K562 (cell line): ENCODE measurements around the gene ARPC1A. TPM values are rescaled to one million over a fixed set of nuclear protein-coding genes. Genes with fewer than 3 reads are reported as not detected.

Experiments used
- ATAC-seq: fragments of 200-7000 bp; cut with Tn5 transposase; 3 replicates; pipeline ENCODE4 v1.9.1; 2020; ENCODE audit warnings: moderate library complexity
- BruUV-seq: library from RNA; stranded (reverse); fragments of 400-500 nt; replicated peaks from 2 replicates; lab custom pipeline; 2021; lab: Mats Ljungman, UMichigan
- CTCF ChIA-PET: fragments of 300-600 bp; formaldehyde crosslinking; extraction: SDS; loops from one replicate; lab custom pipeline; 2021; ENCODE audit warnings: low intra/inter-chr PET ratio; lab: Yijun Ruan, JAX
- POLR2A ChIA-PET: fragments of 300-600, 350-650 bp; sonication (Branson Sonifier 250); formaldehyde crosslinking; extraction: SDS; loops from one replicate; lab custom pipeline; 2021; ENCODE audit warnings: antibody characterized with exemption, inconsistent platforms; lab: Yijun Ruan, JAX
- DNase-seq, 4 experiments: peaks; one replicate each; pipeline versions ENCODE4 v3.0.0 to v3.0.0-alpha.2; 2011 to 2018; ENCODE audit warnings: low spot score in 3 of 4, mixed read lengths in 3 of 4; ENCODE audit errors: extremely low read depth in 1 of 4
- FAIRE-seq: peaks from 2 replicates; lab custom pipeline; 2011; peaks lifted over from hg19 to GRCh38; lab: Jason Lieb, UNC
- H2AFZ ChIP-seq: 2 replicates; pipeline ENCODE4 v1.6.0; 2011; ENCODE audit warnings: low read depth, low read length, control low read depth, inconsistent platforms
- H3K27ac ChIP-seq: fragments of 200-600 bp; 3 replicates; pipeline ENCODE4 v1.8.0; 2011; ENCODE audit warnings: low read depth, mild to moderate bottlenecking, control low read depth, inconsistent platforms, low read length, moderate library complexity, mixed read lengths; ENCODE audit errors: extremely low read depth
- H3K27me3 ChIP-seq, 2 experiments: fragments of 300-600 bp in 1 of 2; 2 replicates in 1 of 2; 3 replicates in 1 of 2; pipeline versions ENCODE4 v1.6.0 to v1.8.0; 2011; ENCODE audit warnings: inconsistent platforms in 2 of 2, low read length in 2 of 2, mild to moderate bottlenecking in 1 of 2, mixed read lengths in 1 of 2, moderate library complexity in 1 of 2; ENCODE audit not compliant: control insufficient read depth in 2 of 2, insufficient read depth in 2 of 2
- H3K36me3 ChIP-seq: fragments of 300-600 bp; 3 replicates; pipeline ENCODE4 v1.8.0; 2011; ENCODE audit warnings: mild to moderate bottlenecking, low read length, inconsistent platforms; ENCODE audit not compliant: control insufficient read depth, insufficient read depth
- H3K4me1 ChIP-seq, 2 experiments: fragments of 200-600 bp in 1 of 2; replicated peaks in 1 of 2; 2 replicates in 1 of 2; 3 replicates in 1 of 2; pipeline versions ENCODE4 v1.5.1 to v1.8.0; 2011; ENCODE audit warnings: inconsistent platforms in 2 of 2, low read length in 2 of 2, mild to moderate bottlenecking in 1 of 2, mixed read lengths in 1 of 2, moderate library complexity in 1 of 2; ENCODE audit not compliant: control insufficient read depth in 2 of 2, insufficient read depth in 2 of 2
- H3K4me2 ChIP-seq: 2 replicates; pipeline ENCODE4 v1.6.1; 2011; ENCODE audit warnings: low read length, control low read depth, inconsistent platforms, mixed read lengths; ENCODE audit not compliant: insufficient read depth
- H3K4me3 ChIP-seq: fragments of 200-600 bp; sonication (generic), shearing (Covaris generic); 2 replicates; pipeline ENCODE4 v1.5.1; 2016; ENCODE audit warnings: control low read depth, inconsistent platforms
- H3K79me2 ChIP-seq: fragments of 200-600 bp; 3 replicates; pipeline ENCODE4 v1.8.0; 2011; ENCODE audit warnings: low read length, inconsistent platforms; ENCODE audit not compliant: control insufficient read depth, insufficient read depth
- H3K9ac ChIP-seq, 2 experiments: 2 replicates each; pipeline versions ENCODE4 v1.6.0 to v1.6.1; 2011; ENCODE audit warnings: low read depth in 2 of 2, low read length in 2 of 2, control low read depth in 1 of 2, inconsistent platforms in 1 of 2, mild to moderate bottlenecking in 1 of 2, mixed read lengths in 1 of 2; ENCODE audit not compliant: insufficient read depth in 1 of 2
- H3K9me1 ChIP-seq: one replicate; pipeline ENCODE4 v1.6.0; 2011; ENCODE audit warnings: inconsistent platforms, mild to moderate bottlenecking, low read length, moderate library complexity; ENCODE audit not compliant: control insufficient read depth, insufficient read depth
- H3K9me3 ChIP-seq: replicated peaks from 2 replicates; pipeline ENCODE4 v1.5.1; 2011; ENCODE audit warnings: low read depth, low read length, inconsistent platforms; ENCODE audit not compliant: control insufficient read depth, insufficient read depth
- H4K20me1 ChIP-seq: replicated peaks from 2 replicates; pipeline ENCODE4 v1.6.1; 2011; ENCODE audit warnings: low read length, inconsistent platforms, mixed read lengths; ENCODE audit not compliant: control insufficient read depth, insufficient read depth
- CBFA2T2 ChIP-seq: fragments of 450-650 bp; conservative IDR thresholded peaks from 2 replicates; pipeline ENCODE4 v1.6.1; 2017; ENCODE audit warnings: mild to moderate bottlenecking
- CHD4 ChIP-seq: fragments of 200-600 bp; sonication (generic); IDR thresholded peaks from 3 replicates; pipeline ENCODE4 v1.6.1; 2012; ENCODE audit warnings: low read depth, mild to moderate bottlenecking, mixed read lengths, low read length, inconsistent platforms; ENCODE audit not compliant: insufficient read depth, insufficient replicate concordance, poor library complexity, severe bottlenecking
- ERF ChIP-seq: fragments of 450-650 bp; formaldehyde crosslinking; IDR thresholded peaks from 2 replicates; pipeline ENCODE4 v1.4.0; 2020; ENCODE audit warnings: mild to moderate bottlenecking, mixed read lengths
- FOXJ3 ChIP-seq: sonication (generic); formaldehyde crosslinking; IDR thresholded peaks from 2 replicates; pipeline ENCODE4 v1.4.0; 2020; ENCODE audit warnings: mild to moderate bottlenecking, missing genetic modification reagents
- HIVEP1 ChIP-seq: fragments of 250-450 bp; sonication (Bioruptor Pico); IDR thresholded peaks from 2 replicates; pipeline ENCODE4 v1.4.0; 2020; ENCODE audit warnings: mild to moderate bottlenecking
- KDM1A ChIP-seq, 2 experiments: fragments of 450-650 bp; IDR thresholded peaks; 2 replicates each; pipeline ENCODE4 v1.6.1; 2016; ENCODE audit warnings: mild to moderate bottlenecking in 2 of 2
- KLF16 ChIP-seq: IDR thresholded peaks from 2 replicates; pipeline ENCODE4 v1.6.1; 2016; ENCODE audit warnings: antibody characterized with exemption
- NFIC ChIP-seq: fragments of 450-650 bp; IDR thresholded peaks from 2 replicates; pipeline ENCODE4 v1.6.1; 2017; ENCODE audit warnings: mild to moderate bottlenecking, inconsistent platforms
- TAL1 ChIP-seq: fragments of 450-650 bp; IDR thresholded peaks from 2 replicates; pipeline ENCODE4 v1.6.1; 2016; ENCODE audit warnings: mild to moderate bottlenecking
- TEAD4 ChIP-seq, 2 experiments: sonication (generic) in 1 of 2; formaldehyde crosslinking in 1 of 2; IDR thresholded peaks; 2 replicates each; pipeline versions ENCODE4 v1.6.1 to v1.8.0; 2012 to 2022; ENCODE audit warnings: borderline replicate concordance in 1 of 2, inconsistent platforms in 1 of 2, low read length in 1 of 2, mild to moderate bottlenecking in 1 of 2, missing genetic modification reagents in 1 of 2
- USF1 ChIP-seq: sonication (generic); formaldehyde crosslinking; IDR thresholded peaks from 2 replicates; pipeline ENCODE4 v1.9.0; 2022; ENCODE audit warnings: mild to moderate bottlenecking, missing genetic modification reagents
- ZFP91 ChIP-seq: sonication (generic); formaldehyde crosslinking; IDR thresholded peaks from 2 replicates; pipeline ENCODE4 v1.8.0; 2022; ENCODE audit warnings: mild to moderate bottlenecking, missing genetic modification reagents
- ZNF121 ChIP-seq: sonication (generic); formaldehyde crosslinking; conservative IDR thresholded peaks from 2 replicates; pipeline ENCODE4 v1.8.0; 2022; ENCODE audit warnings: missing genetic modification reagents
- ZSCAN32 ChIP-seq: fragments of 450-650 bp; formaldehyde crosslinking; IDR thresholded peaks from 2 replicates; pipeline ENCODE4 v1.4.0; 2020; ENCODE audit warnings: mild to moderate bottlenecking, moderate library complexity
- WGBS: fragments of 100-300 bp; shearing (Covaris generic); methylation state at CpG from one replicate; pipeline ENCODE4 v1.1.6; 2016; ENCODE audit warnings: low coverage, mixed read lengths; ENCODE audit not compliant: insufficient coverage; ENCODE audit errors: missing lambda C conversion rate; 5-methylcytosine and 5-hydroxymethylcytosine counted together
- in situ Hi-C: fragments of 300-500 bp; cut with MboI; formaldehyde crosslinking; loops from 4 replicates; pipeline ENCODE4 v1.15.0; 2018; ENCODE audit warnings: inconsistent platforms, mixed read lengths
- intact Hi-C: fragments of 100-400 bp; cut with micrococcal nuclease; formaldehyde crosslinking; loops from 2 replicates; pipeline ENCODE4 v1.14.2; 2022
- polyA plus RNA-seq, 8 experiments: library from polyadenylated mRNA; depleted of rRNA in 4 of 8; stranded (reverse) in 5 of 8; unstranded in 3 of 8; fragments of >200 nt; fragmentation: Nextera tagmentation in 2 of 8; fragmentation: Illumina TruSeq in 1 of 8; extraction: Ambion mirVana in 2 of 8; extraction: Trizol in 1 of 8; gene quantifications; 2 replicates each; pipeline versions ENCODE4 v1.2.1 to v1.2.3, GENCODE V29; 2011 to 2014; ENCODE audit warnings: inconsistent platforms in 1 of 8, missing spikeins in 1 of 8
- total RNA-seq, 7 experiments: library from RNA; depleted of rRNA in 6 of 7; stranded (reverse); fragments of >200 nt in 6 of 7; fragmentation: Illumina TruSeq in 2 of 7; extraction: Trizol in 2 of 7; gene quantifications; 2 replicates each; pipeline versions ENCODE4 v1.2.1 to v1.2.3, GENCODE V29; 2011 to 2021; ENCODE audit warnings: low replicate concordance in 1 of 7

The ARPC1A gene
- total and polyA plus RNA-seq, 9 of the 15 experiments (the other 6 are each of a cell fraction or from before 2014, with no cell fraction given), result 39.5 to 151 (median 86.1) TPM

- 6% methylated on average over 7 of the region's 7 CpGs for WGBS
- no peak overlapping the region for H3K4me3 ChIP-seq
- H3K4me2 ChIP-seq, result no peak overlapping the region
- no peaks in the 10 kb centered on the region for H3K9me1 ChIP-seq
- ATAC-seq (no peak), DNase-seq (no peak), FAIRE-seq (no peak)
- TF ChIP-seq CHD4 (no peak), ZNF121 (CRISPR knock-in tag) (peak; percentile 77)
- peaks cover 39 to 65% of the 10 kb centered on the region in 2 experiments for H3K27me3 ChIP-seq
- H3K9ac ChIP-seq, result no peak overlapping the region
- BruUV-seq, result no TSS peak
- H3K9me3 ChIP-seq, result no peaks in the 10 kb centered on the region; the same call in 1 of the 2 replicates
- peaks cover 5% of the 10 kb centered on the region; the same call in 1 of the 2 replicates for H4K20me1 ChIP-seq
- ChIA-PET CTCF (no interaction called here), POLR2A (interaction anchor here (0.5 kb wide), 1 partner anchor 13 kb away, joined by 3 read pairs; no protein-coding TSS in a partner anchor)
- no peaks in the 10 kb centered on the region for H3K4me1 ChIP-seq
- no peaks in the 10 kb centered on the region for H3K36me3 ChIP-seq
- in situ Hi-C loops, result no loop called here
- intact Hi-C loops, result no loop called here
- no peaks in the 10 kb centered on the region for H3K79me2 ChIP-seq
- H2AFZ ChIP-seq, result no peak overlapping the region
- H3K27ac ChIP-seq, result no peak overlapping the region
Observed at GRCh38 chr7:99308461-99309074, 17.1 kb upstream of the ARPC1A start.

GRCh38 chr7:99309111-99309510, 16.6 kb upstream of the ARPC1A start:
- ATAC-seq, result no peak
- no peak for FAIRE-seq
- H3K4me2 ChIP-seq, result no peak overlapping the region
- peaks cover under 1% of the 10 kb centered on the region; the same call in 1 of the 2 replicates for H4K20me1 ChIP-seq
- intact Hi-C loops, result no loop called here
- ChIA-PET POLR2A (no interaction called here), CTCF (no interaction called here)
- H2AFZ ChIP-seq, result no peak overlapping the region
- DNase-seq, result no peak
- in situ Hi-C loops, result no loop called here
- no peaks in the 10 kb centered on the region for H3K79me2 ChIP-seq
- peaks cover 36 to 60% of the 10 kb centered on the region in 2 experiments for H3K27me3 ChIP-seq
- H3K36me3 ChIP-seq, result no peaks in the 10 kb centered on the region
- BruUV-seq, result no TSS peak
- no peaks in the 10 kb centered on the region for H3K9me1 ChIP-seq
- no peaks in the 10 kb centered on the region; the same call in 1 of the 2 replicates for H3K9me3 ChIP-seq
- H3K4me3 ChIP-seq, result no peak overlapping the region
- no peaks in the 10 kb centered on the region for H3K4me1 ChIP-seq
- no peak overlapping the region for H3K9ac ChIP-seq
- H3K27ac ChIP-seq, result no peak overlapping the region
- WGBS, result 2% methylated on average over 7 of the region's 7 CpGs
- TF ChIP-seq ZFP91 (CRISPR knock-in tag) (no peak), FOXJ3 (no peak), ERF (no peak), KLF16 (no peak), CBFA2T2 (peak; percentile 45; the same call in 1 of the 2 replicates), TEAD4 (IDR thresholded peaks at IDR 0.05; ENCODE audit: low read length) (peak; percentile 42; the same call in 1 of the 2 replicates), TEAD4 (CRISPR knock-in tag; IDR thresholded peaks at IDR 0.05; ENCODE audit: borderline replicate concordance) (no peak), TAL1 (peak; percentile 39; the same call in 1 of the 2 replicates), NFIC (peak; percentile 67), ZSCAN32 (no peak), HIVEP1 (CRISPR knock-in tag) (no peak), KDM1A (IDR thresholded peaks at IDR 0.05) (peak; percentile 54 to 76; a peak in 3 of 4 replicates), USF1 (no peak)
